Esophagus muscularis mucosa (tissue), 4 donors: ENCODE data around the gene AKT3. TPM values are rescaled to one million over a fixed set of nuclear protein-coding genes. Genes with fewer than 3 reads are reported as not detected.

ENCODE experiments used
- DNase-seq: peaks from one replicate; pipeline ENCODE4 v3.0.0-alpha.2; 2017; ENCODE audit errors: extremely low spot score
- H3K27ac ChIP-seq, 4 donors: fragments of 200-600 bp; sonication (generic); replicated peaks in 1 of 4; 1 replicate in 3 of 4; 2 replicates in 1 of 4; pipeline ENCODE4 v1.5.1; 2016 to 2019; ENCODE audit warnings: mild to moderate bottlenecking in 1 of 4
- H3K27me3 ChIP-seq, 4 donors: fragments of 200-600 bp; sonication (generic); one replicate each; pipeline versions ENCODE4 v1.5.1 to v1.6.0; 2016 to 2019
- H3K36me3 ChIP-seq, 4 donors: fragments of 200-600 bp; sonication (generic); one replicate each; pipeline ENCODE4 v1.5.1; 2016 to 2019
- H3K4me1 ChIP-seq, 4 donors: fragments of 200-600 bp; sonication (generic); one replicate each; pipeline ENCODE4 v1.5.1; 2016 to 2019
- H3K4me3 ChIP-seq, 4 donors: fragments of 200-600 bp; sonication (generic); 1 replicate in 2 of 4; 2 replicates in 2 of 4; pipeline ENCODE4 v1.5.1; 2016 to 2019; ENCODE audit warnings: mild to moderate bottlenecking in 4 of 4, moderate library complexity in 1 of 4
- H3K9me3 ChIP-seq, 4 donors: fragments of 200-600 bp; sonication (generic); 1 replicate in 3 of 4; 2 replicates in 1 of 4; pipeline ENCODE4 v1.5.1; 2016 to 2019
- CTCF ChIP-seq, 3 experiments: fragments of 200-600 bp in 2 of 3; fragments of 450-650 bp in 1 of 3; sonication (generic) in 2 of 3; IDR thresholded peaks; one replicate each; pipeline ENCODE4 v1.5.1; 2017 to 2019; ENCODE audit warnings: antibody characterized with exemption in 3 of 3, mild to moderate bottlenecking in 2 of 3, moderate library complexity in 1 of 3
- EP300 ChIP-seq: sonication (generic); formaldehyde crosslinking; IDR thresholded peaks from one replicate; pipeline ENCODE4 v1.6.1; 2017; ENCODE audit warnings: antibody characterized with exemption
- POLR2A ChIP-seq: fragments of 450-650 bp; IDR thresholded peaks from one replicate; pipeline ENCODE4 v1.6.1; 2017; ENCODE audit warnings: antibody characterized with exemption, moderate library complexity, mild to moderate bottlenecking, low read depth
- POLR2AphosphoS5 ChIP-seq, 2 donors: sonication (generic); formaldehyde crosslinking; IDR thresholded peaks; one replicate each; pipeline ENCODE4 v1.6.1; 2017; ENCODE audit warnings: antibody characterized with exemption in 2 of 2
- WGBS: methylation state at CpG from one replicate; pipeline ENCODE4 v1.1.5; 2018; 5-methylcytosine and 5-hydroxymethylcytosine counted together
- intact Hi-C: fragments of 100-400 bp; cut with DNase I; formaldehyde crosslinking; loops from one replicate; pipeline ENCODE4 v1.15.1; 2023
- total RNA-seq, 4 donors: library from RNA; depleted of rRNA; stranded (reverse); fragments of >200 nt; gene quantifications; one replicate each; pipeline versions ENCODE4 v1.1.0 to v1.2.1, GENCODE V29; 2016

AKT3 gene
- total RNA-seq, 4 donors from 2014 or later = 63.9 to 104 (median 74.2) TPM

GRCh38 chr1:243623841-243624240, 226.2 kb downstream of the AKT3 start:
- 94% methylated on average over 2 of the region's 2 CpGs for WGBS

GRCh38 chr1:243621973-243622372, 228.1 kb downstream of the AKT3 start:
- intact Hi-C loops = no loop called here
- 98% methylated on average over 2 of the region's 2 CpGs for WGBS

More at GRCh38 chr1:243623841-243624240, 226.2 kb downstream of the AKT3 start:
- no peak overlapping the region for H3K4me3 ChIP-seq
- H3K4me1 ChIP-seq = peaks cover 0 to 6% (median 0%) of the 10 kb centered on the region in 4 donors
- no peak overlapping the region for H3K27ac ChIP-seq
- H3K27me3 ChIP-seq = no peaks in the 10 kb centered on the region
- intact Hi-C loops = no loop called here
- no peaks in the 10 kb centered on the region for H3K9me3 ChIP-seq
- H3K36me3 ChIP-seq = peaks cover 0 to 26% (median 4%) of the 10 kb centered on the region in 4 donors
- DNase-seq = no peak
- TF ChIP-seq CTCF (IDR thresholded peaks at IDR 0.05) (no peak), POLR2AphosphoS5 (IDR thresholded peaks at IDR 0.05) (no peak), EP300 (no peak), POLR2A (no peak)

GRCh38 chr1:243620096-243620495, 229.9 kb downstream of the AKT3 start:
- 94% methylated on average over 3 of the region's 3 CpGs for WGBS
- intact Hi-C loops = no loop called here
- H3K9me3 ChIP-seq = no peaks in the 10 kb centered on the region
- no peaks in the 10 kb centered on the region for H3K4me1 ChIP-seq
- H3K27me3 ChIP-seq = no peaks in the 10 kb centered on the region
- H3K27ac ChIP-seq = no peak overlapping the region
- no peak for DNase-seq
- TF ChIP-seq POLR2AphosphoS5 (IDR thresholded peaks at IDR 0.05) (no peak), EP300 (no peak), CTCF (IDR thresholded peaks at IDR 0.05) (no peak), POLR2A (no peak)
- H3K4me3 ChIP-seq = no peak overlapping the region
- peaks cover 0 to 14% (median 4%) of the 10 kb centered on the region in 4 donors for H3K36me3 ChIP-seq

More at GRCh38 chr1:243621973-243622372, 228.1 kb downstream of the AKT3 start:
- TF ChIP-seq EP300 = no peak
- no peak for TF ChIP-seq CTCF (IDR thresholded peaks at IDR 0.05)
- no peak for TF ChIP-seq POLR2A
- TF ChIP-seq POLR2AphosphoS5 (IDR thresholded peaks at IDR 0.05) = no peak
- H3K27me3 ChIP-seq = no peaks in the 10 kb centered on the region
- no peaks in the 10 kb centered on the region for H3K4me1 ChIP-seq
- H3K36me3 ChIP-seq = peaks cover 0 to 23% (median 4%) of the 10 kb centered on the region in 4 donors
- no peak for DNase-seq
- H3K4me3 ChIP-seq = no peak overlapping the region
- H3K27ac ChIP-seq = no peak overlapping the region
- no peaks in the 10 kb centered on the region for H3K9me3 ChIP-seq

- no peak for DNase-seq
- intact Hi-C loops = no loop called here
- Histone ChIP-seq H3K4me1 (no peaks in the 10 kb centered on the region), H3K27me3 (no peaks in the 10 kb centered on the region), H3K36me3 (peaks cover 6 to 42% (median 10%) of the 10 kb centered on the region in 4 donors), H3K27ac (no peak overlapping the region), H3K9me3 (no peaks in the 10 kb centered on the region), H3K4me3 (no peak overlapping the region)
- no peak for TF ChIP-seq POLR2A
- WGBS = 97% methylated on average over 2 of the region's 2 CpGs
Observed at GRCh38 chr1:243609698-243610097, 240.3 kb downstream of the AKT3 start.

- intact Hi-C loops = no loop called here
- Histone ChIP-seq H3K9me3 (peaks cover 0 to 10% (median 7%) of the 10 kb centered on the region in 4 donors), H3K4me3 (no peak overlapping the region), H3K4me1 (no peaks in the 10 kb centered on the region), H3K36me3 (peaks cover 0 to 26% (median 7%) of the 10 kb centered on the region in 4 donors), H3K27ac (no peak overlapping the region), H3K27me3 (no peaks in the 10 kb centered on the region)
- DNase-seq = no peak
- no peak for TF ChIP-seq POLR2A
- TF ChIP-seq EP300 = no peak
- no peak for TF ChIP-seq CTCF (IDR thresholded peaks at IDR 0.05)
- no peak for TF ChIP-seq POLR2AphosphoS5 (IDR thresholded peaks at IDR 0.05)
- WGBS = 88% methylated on average over 2 of the region's 2 CpGs
Observed at GRCh38 chr1:243605604-243606003, 244.4 kb downstream of the AKT3 start.
